T-helper 22 cell (primary cell): Measurements from ENCODE around the gene HMCN1.

ENCODE experiments used
- DNase-seq: peaks from one replicate; pipeline ENCODE4 v3.0.0-alpha.2; 2020; ENCODE audit warnings: low read depth

The HMCN1 gene

GRCh38 chr1:185969028-185969427 is 234.8 kb downstream of the HMCN1 start:
- DNase-seq: no peak

GRCh38 chr1:185969524-185969991 is 235.4 kb downstream of the HMCN1 start:
- DNase-seq: no peak

- DNase-seq: no peak
Observed at GRCh38 chr1:185971688-185972087, 237.5 kb downstream of the HMCN1 start.

- DNase-seq: no peak
Observed at GRCh38 chr1:185972096-185972850, 238.1 kb downstream of the HMCN1 start.

GRCh38 chr1:185973645-185974044 is 239.5 kb downstream of the HMCN1 start:
- no peak for DNase-seq

GRCh38 chr1:185974367-185975170 is 240.4 kb downstream of the HMCN1 start:
- no peak for DNase-seq

- DNase-seq: no peak
Observed at GRCh38 chr1:185980891-185981290, 246.7 kb downstream of the HMCN1 start.

GRCh38 chr1:185984113-185984836 is 250.1 kb downstream of the HMCN1 start:
- no peak for DNase-seq

- no peak for DNase-seq
Observed at GRCh38 chr1:185987611-185988321, 253.6 kb downstream of the HMCN1 start.

GRCh38 chr1:185990565-185990964 is 256.4 kb downstream of the HMCN1 start:
- DNase-seq: no peak

GRCh38 chr1:185991266-185991665 is 257.1 kb downstream of the HMCN1 start:
- DNase-seq: no peak

- no peak for DNase-seq
Observed at GRCh38 chr1:185996211-185996610, 262.0 kb downstream of the HMCN1 start.

- DNase-seq: no peak
Observed at GRCh38 chr1:185998391-185998790, 264.2 kb downstream of the HMCN1 start.

GRCh38 chr1:186002406-186002805 is 268.2 kb downstream of the HMCN1 start:
- no peak for DNase-seq

GRCh38 chr1:186009039-186009737 is 275.0 kb downstream of the HMCN1 start:
- DNase-seq: no peak

- DNase-seq: no peak
Observed at GRCh38 chr1:186014370-186015037, 280.3 kb downstream of the HMCN1 start.

GRCh38 chr1:186016856-186017255 is 282.7 kb downstream of the HMCN1 start:
- DNase-seq: no peak

- no peak for DNase-seq
Observed at GRCh38 chr1:186022184-186022583, 288.0 kb downstream of the HMCN1 start.

GRCh38 chr1:186026946-186027345 is 292.8 kb downstream of the HMCN1 start:
- DNase-seq: no peak

- DNase-seq: no peak
Observed at GRCh38 chr1:186027621-186028020, 293.4 kb downstream of the HMCN1 start.

- DNase-seq: no peak
Observed at GRCh38 chr1:186030453-186030852, 296.3 kb downstream of the HMCN1 start.
